Trophoblast cell (in vitro differentiated cells and primary cell): ENCODE measurements around the gene SURF1.

Experiments used
- DNase-seq, 2 donors: peaks; one replicate each; pipeline ENCODE4 v3.0.0-alpha.2; 2016
- H2AFZ ChIP-seq: 2 replicates; pipeline ENCODE4 v1.6.1; 2013; ENCODE audit warnings: low read length, moderate library complexity, mild to moderate bottlenecking; ENCODE audit not compliant: insufficient read depth, poor library complexity
- H2AK5ac ChIP-seq: 2 replicates; pipeline ENCODE4 v1.6.1; 2013; ENCODE audit warnings: mild to moderate bottlenecking, low read length
- H2BK120ac ChIP-seq: 2 replicates; pipeline ENCODE4 v1.6.1; 2013; ENCODE audit warnings: low read length, mild to moderate bottlenecking, moderate library complexity; ENCODE audit not compliant: insufficient read depth, poor library complexity
- H2BK12ac ChIP-seq: 2 replicates; pipeline ENCODE4 v1.6.1; 2013; ENCODE audit warnings: mild to moderate bottlenecking, low read length, moderate library complexity
- H2BK5ac ChIP-seq: 2 replicates; pipeline ENCODE4 v1.6.1; 2013; ENCODE audit warnings: low read length, low read depth, moderate library complexity, mild to moderate bottlenecking; ENCODE audit not compliant: poor library complexity
- H3K14ac ChIP-seq: 2 replicates; pipeline ENCODE4 v1.6.1; 2013; ENCODE audit warnings: mild to moderate bottlenecking, low read length
- H3K18ac ChIP-seq: 2 replicates; pipeline ENCODE4 v1.6.1; 2013; ENCODE audit warnings: mild to moderate bottlenecking, low read length
- H3K23ac ChIP-seq: 2 replicates; pipeline ENCODE4 v1.6.1; 2013; ENCODE audit warnings: low read length
- H3K27ac ChIP-seq: 2 replicates; pipeline ENCODE4 v1.5.1; 2013; ENCODE audit warnings: low read depth, mild to moderate bottlenecking, inconsistent platforms, low read length, moderate library complexity
- H3K27me3 ChIP-seq: 2 replicates; pipeline ENCODE4 v1.6.1; 2013; ENCODE audit warnings: inconsistent platforms, mild to moderate bottlenecking, low read length, moderate library complexity; ENCODE audit not compliant: insufficient read depth
- H3K36me3 ChIP-seq, 2 experiments: 1 replicate in 1 of 2; 2 replicates in 1 of 2; pipeline ENCODE4 v1.6.1; 2013; ENCODE audit warnings: low read length in 2 of 2, mild to moderate bottlenecking in 2 of 2, moderate library complexity in 1 of 2; ENCODE audit not compliant: insufficient read depth in 2 of 2, control insufficient read depth in 1 of 2
- H3K4ac ChIP-seq: 2 replicates; pipeline ENCODE4 v1.6.1; 2013; ENCODE audit warnings: low read depth, mild to moderate bottlenecking, low read length, moderate library complexity
- H3K4me1 ChIP-seq, 2 experiments: 1 replicate in 1 of 2; 2 replicates in 1 of 2; pipeline ENCODE4 v1.6.1; 2013; ENCODE audit warnings: low read length in 2 of 2, mild to moderate bottlenecking in 2 of 2, moderate library complexity in 1 of 2; ENCODE audit not compliant: insufficient read depth in 2 of 2, control insufficient read depth in 1 of 2
- H3K4me2 ChIP-seq: 2 replicates; pipeline ENCODE4 v1.6.1; 2013; ENCODE audit warnings: inconsistent platforms, mild to moderate bottlenecking, low read length, moderate library complexity
- H3K4me3 ChIP-seq: 2 replicates; pipeline ENCODE4 v1.5.1; 2013; ENCODE audit warnings: mild to moderate bottlenecking, low read depth, low read length, inconsistent platforms
- H3K79me1 ChIP-seq: one replicate; pipeline ENCODE4 v1.6.1; 2013; ENCODE audit warnings: low read length
- H3K79me2 ChIP-seq: 2 replicates; pipeline ENCODE4 v1.6.1; 2013; ENCODE audit warnings: low read length, mild to moderate bottlenecking; ENCODE audit not compliant: control insufficient read depth, insufficient read depth, poor library complexity
- H3K9ac ChIP-seq: 2 replicates; pipeline ENCODE4 v1.6.1; 2013; ENCODE audit warnings: mild to moderate bottlenecking, low read length
- H3K9me3 ChIP-seq: 2 replicates; pipeline ENCODE4 v1.6.1; 2013; ENCODE audit warnings: low read depth, mild to moderate bottlenecking, control low read depth, inconsistent platforms, low read length; ENCODE audit not compliant: insufficient read depth
- H4K12ac ChIP-seq: 2 replicates; pipeline ENCODE4 v1.6.1; 2013; ENCODE audit warnings: low read depth, mild to moderate bottlenecking, low read length, moderate library complexity
- H4K8ac ChIP-seq: 2 replicates; pipeline ENCODE4 v1.6.1; 2013; ENCODE audit warnings: low read depth, mild to moderate bottlenecking, low read length, moderate library complexity
- H4K91ac ChIP-seq: one replicate; pipeline ENCODE4 v1.6.1; 2013; ENCODE audit warnings: low read depth, mild to moderate bottlenecking, low read length, moderate library complexity
- WGBS: extraction: QIAGEN DNeasy Blood & Tissue Kit; methylation state at CpG from one replicate; pipeline ENCODE4 v1.1.7; 2013; ENCODE audit warnings: missing lambda C conversion rate; ENCODE audit not compliant: insufficient read length, insufficient coverage; ENCODE audit errors: extremely low coverage; 5-methylcytosine and 5-hydroxymethylcytosine counted together

SURF1 gene

GRCh38 chr9:133372144-133372543, 15.9 kb upstream of the SURF1 start:
- H3K9ac ChIP-seq: no peak overlapping the region
- H2BK12ac ChIP-seq: no peak overlapping the region
- H3K4ac ChIP-seq: peak overlapping the region; percentile 60
- no peak overlapping the region for H4K8ac ChIP-seq
- H3K4me1 ChIP-seq: peaks cover 4 to 5% of the 10 kb centered on the region in 2 experiments
- DNase-seq: no peak
- no peak overlapping the region for H3K27ac ChIP-seq
- no peak overlapping the region for H4K91ac ChIP-seq
- no peak overlapping the region for H3K14ac ChIP-seq
- no peak overlapping the region for H4K12ac ChIP-seq
- no peak overlapping the region for H3K4me2 ChIP-seq
- H3K18ac ChIP-seq: no peak overlapping the region
- peaks cover 17% of the 10 kb centered on the region for H3K79me1 ChIP-seq
- peaks cover 39% of the 10 kb centered on the region for H3K79me2 ChIP-seq
- H2AK5ac ChIP-seq: no peak overlapping the region
- H3K23ac ChIP-seq: no peak overlapping the region
- H2AFZ ChIP-seq: no peak overlapping the region
- no peak overlapping the region for H3K4me3 ChIP-seq
- WGBS: no CpG with 5 or more reads among the region's 7 CpGs
- H2BK120ac ChIP-seq: no peak overlapping the region
- no peaks in the 10 kb centered on the region for H3K27me3 ChIP-seq
- no peaks in the 10 kb centered on the region for H3K9me3 ChIP-seq
- no peak overlapping the region for H2BK5ac ChIP-seq
- peaks cover 54 to 59% of the 10 kb centered on the region in 2 experiments for H3K36me3 ChIP-seq

- Histone ChIP-seq H3K4me1 (peaks cover under 1 to 2% of the 10 kb centered on the region in 2 experiments), H3K36me3 (peaks cover 63 to 67% of the 10 kb centered on the region in 2 experiments), H3K4me3 (no peak overlapping the region), H3K9ac (no peak overlapping the region), H2BK120ac (no peak overlapping the region), H3K4ac (peak overlapping the region; percentile 80), H3K27ac (no peak overlapping the region), H3K14ac (no peak overlapping the region), H3K27me3 (no peaks in the 10 kb centered on the region), H3K23ac (no peak overlapping the region), H2AK5ac (no peak overlapping the region), H3K79me2 (peaks cover 38% of the 10 kb centered on the region), H3K18ac (no peak overlapping the region), H4K91ac (no peak overlapping the region), H2AFZ (no peak overlapping the region), H3K9me3 (no peaks in the 10 kb centered on the region), H4K12ac (no peak overlapping the region), H3K79me1 (peaks cover 13% of the 10 kb centered on the region), H2BK12ac (no peak overlapping the region), H3K4me2 (no peak overlapping the region), H2BK5ac (no peak overlapping the region), H4K8ac (no peak overlapping the region)
- whole genome bisulfite sequencing: no CpG with 5 or more reads among the region's 12 CpGs
- DNase-seq: peak in 1 of 2 donors; percentile 2
These were observed 15.0 kb upstream of the SURF1 start for GRCh38 chr9:133371261-133371711.

- no peak overlapping the region for H4K12ac ChIP-seq
- H2AFZ ChIP-seq: no peak overlapping the region
- H3K4me3 ChIP-seq: no peak overlapping the region
- H3K14ac ChIP-seq: no peak overlapping the region
- H4K8ac ChIP-seq: no peak overlapping the region
- H3K27me3 ChIP-seq: no peaks in the 10 kb centered on the region
- peaks cover 10% of the 10 kb centered on the region for H3K79me1 ChIP-seq
- peak overlapping the region; percentile 80 for H3K4ac ChIP-seq
- no peak overlapping the region for H3K4me2 ChIP-seq
- no peak for DNase-seq
- no peak overlapping the region for H2BK12ac ChIP-seq
- H4K91ac ChIP-seq: no peak overlapping the region
- H2BK5ac ChIP-seq: no peak overlapping the region
- H3K9me3 ChIP-seq: no peaks in the 10 kb centered on the region
- no peak overlapping the region for H3K27ac ChIP-seq
- WGBS: no CpG with 5 or more reads among the region's 9 CpGs
- no peak overlapping the region for H3K18ac ChIP-seq
- H3K79me2 ChIP-seq: peaks cover 35% of the 10 kb centered on the region
- peaks cover 0 to 2% of the 10 kb centered on the region in 2 experiments for H3K4me1 ChIP-seq
- H3K9ac ChIP-seq: no peak overlapping the region
- peaks cover 64 to 73% of the 10 kb centered on the region in 2 experiments for H3K36me3 ChIP-seq
- no peak overlapping the region for H3K23ac ChIP-seq
- no peak overlapping the region for H2BK120ac ChIP-seq
- no peak overlapping the region for H2AK5ac ChIP-seq
These were observed 14.4 kb upstream of the SURF1 start for GRCh38 chr9:133370685-133371084.

GRCh38 chr9:133369933-133370332, 13.6 kb upstream of the SURF1 start:
- Histone ChIP-seq H3K27ac (no peak overlapping the region), H3K4ac (peak overlapping the region; percentile 80), H3K18ac (no peak overlapping the region), H2AFZ (no peak overlapping the region), H3K23ac (no peak overlapping the region), H3K36me3 (peaks cover 67 to 78% of the 10 kb centered on the region in 2 experiments), H3K14ac (no peak overlapping the region), H2BK12ac (no peak overlapping the region), H4K12ac (no peak overlapping the region), H3K9me3 (no peaks in the 10 kb centered on the region), H3K79me2 (peaks cover 28% of the 10 kb centered on the region), H3K79me1 (peaks cover 3% of the 10 kb centered on the region), H3K27me3 (no peaks in the 10 kb centered on the region), H4K91ac (no peak overlapping the region), H3K4me2 (no peak overlapping the region), H2AK5ac (no peak overlapping the region), H4K8ac (no peak overlapping the region), H2BK120ac (no peak overlapping the region), H3K4me1 (peaks cover 4% of the 10 kb centered on the region in 2 experiments), H3K4me3 (no peak overlapping the region), H2BK5ac (no peak overlapping the region), H3K9ac (no peak overlapping the region)
- DNase-seq: no peak
- WGBS: no CpG with 5 or more reads among the region's 7 CpGs
